HG03342 (cell line): ENCODE data around the gene PLEKHG3.

Experiments
- ATAC-seq: cut with Tn5 transposase; IDR thresholded peaks from one replicate; pipeline ENCODE4 v1.9.1; 2021; ENCODE audit warnings: mild to moderate bottlenecking, moderate library complexity; ENCODE audit not compliant: unreplicated experiment

Gene PLEKHG3

GRCh38 chr14:64777461-64777860 is 73.2 kb downstream of the PLEKHG3 start:
- ATAC-seq = no peak

- no peak for ATAC-seq
Observed at GRCh38 chr14:64778104-64778754, 74.0 kb downstream of the PLEKHG3 start.

GRCh38 chr14:64779472-64779871 is 75.2 kb downstream of the PLEKHG3 start:
- no peak for ATAC-seq

GRCh38 chr14:64782196-64782595 is 78.0 kb downstream of the PLEKHG3 start:
- ATAC-seq = no peak

GRCh38 chr14:64784006-64784405 is 79.8 kb downstream of the PLEKHG3 start:
- ATAC-seq = no peak

DNA sequence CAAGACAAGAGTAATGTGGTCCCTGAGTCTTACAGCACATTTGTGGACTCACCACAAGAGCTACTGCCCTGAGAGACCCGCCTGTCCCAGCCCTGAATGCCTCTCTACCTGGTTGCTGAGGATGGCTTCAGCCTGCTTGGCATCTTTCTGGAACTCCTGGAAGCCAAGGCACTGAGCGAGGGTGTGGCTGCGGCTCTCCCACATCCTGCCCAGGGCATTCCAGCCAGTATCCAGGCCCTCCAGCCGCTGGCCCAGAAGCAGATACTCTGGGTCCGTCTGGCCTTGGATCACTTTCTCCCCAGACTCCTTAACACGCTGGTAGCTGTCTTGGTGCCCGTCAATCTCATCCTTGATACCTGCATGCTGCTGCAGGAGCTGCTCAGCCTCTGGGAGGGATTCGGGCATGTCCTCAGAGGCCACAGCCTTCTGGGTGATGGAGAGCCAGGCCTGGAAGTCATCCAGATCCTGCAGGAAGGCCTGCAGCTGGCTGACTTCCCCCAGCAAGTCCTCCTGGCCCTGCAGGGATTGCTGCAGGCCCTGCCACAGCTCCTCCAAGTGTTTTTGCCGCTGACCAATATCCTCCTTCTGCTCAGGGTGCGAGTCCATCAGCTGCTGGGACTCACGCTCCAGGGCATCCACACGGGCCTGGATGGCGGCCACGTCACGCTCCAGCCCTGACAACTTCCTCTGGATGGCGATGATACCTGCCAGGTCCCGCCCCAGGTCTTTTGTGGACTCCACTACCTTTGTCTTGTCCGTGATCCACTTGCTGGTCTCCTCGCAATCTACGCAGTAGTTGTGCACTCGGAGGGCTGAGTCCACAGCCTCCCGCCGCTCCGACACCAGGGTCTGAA is 82.3 kb downstream of the PLEKHG3 start:
- no peak for ATAC-seq

DNA sequence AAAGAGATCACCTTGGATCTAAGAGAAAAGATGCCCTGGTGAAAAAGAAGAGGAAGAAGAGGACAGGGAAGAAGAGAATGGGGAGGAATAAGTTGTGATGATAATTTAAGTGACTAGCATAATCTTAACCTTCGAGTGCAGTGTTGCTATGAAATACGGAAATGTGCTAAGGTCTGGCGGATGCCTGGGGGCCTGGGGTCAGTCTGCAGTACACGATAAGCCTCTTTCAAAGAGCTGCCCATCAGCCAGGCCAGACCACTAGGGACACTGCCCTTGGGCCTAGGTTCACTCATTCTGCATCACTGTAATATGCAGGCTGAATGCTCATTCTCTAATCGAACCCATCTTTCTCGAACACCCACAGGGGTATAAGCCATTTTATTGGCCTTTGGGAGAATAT is 83.4 kb downstream of the PLEKHG3 start:
- ATAC-seq = no peak

DNA sequence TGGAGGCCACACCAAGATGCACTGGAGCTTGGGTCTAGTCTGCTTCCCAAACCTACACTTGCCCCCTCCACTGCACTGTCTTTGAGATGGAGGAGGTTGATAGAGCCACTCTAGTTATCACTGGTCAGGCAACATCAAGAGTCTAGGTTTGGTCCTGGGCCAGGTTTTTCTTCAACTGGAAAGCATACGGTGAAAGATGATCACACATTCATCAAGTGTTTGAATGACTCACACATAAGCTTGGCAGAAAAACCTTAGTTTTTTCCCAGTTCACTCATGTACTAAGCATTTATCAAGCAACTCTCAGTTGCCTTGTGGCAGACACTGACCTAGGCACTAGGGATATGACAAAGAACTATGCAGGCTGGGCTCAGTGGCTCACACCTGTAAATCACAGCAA is 84.5 kb downstream of the PLEKHG3 start:
- no peak for ATAC-seq

DNA sequence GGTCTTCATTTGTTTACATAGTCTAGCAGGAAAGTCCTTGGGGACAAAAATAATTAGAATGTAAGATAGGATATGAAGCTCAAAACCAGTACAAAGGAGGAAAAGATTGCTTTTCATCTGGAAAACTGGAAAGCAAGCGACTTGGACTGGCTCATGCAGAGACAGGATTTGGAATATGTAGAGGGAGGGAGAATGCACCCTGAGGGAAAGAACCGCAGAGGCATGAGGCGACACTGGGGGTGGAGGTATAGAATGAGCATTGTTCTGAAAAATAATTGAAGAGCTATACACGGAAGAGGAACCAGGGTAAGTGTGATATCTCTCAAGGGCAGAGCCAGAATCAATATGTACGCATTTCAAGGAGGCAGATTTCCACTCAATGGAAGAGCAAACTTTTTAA is 85.5 kb downstream of the PLEKHG3 start:
- no peak for ATAC-seq

GRCh38 chr14:64790478-64790877 is 86.3 kb downstream of the PLEKHG3 start:
- no peak for ATAC-seq

GRCh38 chr14:64792231-64792630 is 88.0 kb downstream of the PLEKHG3 start:
- no peak for ATAC-seq

DNA sequence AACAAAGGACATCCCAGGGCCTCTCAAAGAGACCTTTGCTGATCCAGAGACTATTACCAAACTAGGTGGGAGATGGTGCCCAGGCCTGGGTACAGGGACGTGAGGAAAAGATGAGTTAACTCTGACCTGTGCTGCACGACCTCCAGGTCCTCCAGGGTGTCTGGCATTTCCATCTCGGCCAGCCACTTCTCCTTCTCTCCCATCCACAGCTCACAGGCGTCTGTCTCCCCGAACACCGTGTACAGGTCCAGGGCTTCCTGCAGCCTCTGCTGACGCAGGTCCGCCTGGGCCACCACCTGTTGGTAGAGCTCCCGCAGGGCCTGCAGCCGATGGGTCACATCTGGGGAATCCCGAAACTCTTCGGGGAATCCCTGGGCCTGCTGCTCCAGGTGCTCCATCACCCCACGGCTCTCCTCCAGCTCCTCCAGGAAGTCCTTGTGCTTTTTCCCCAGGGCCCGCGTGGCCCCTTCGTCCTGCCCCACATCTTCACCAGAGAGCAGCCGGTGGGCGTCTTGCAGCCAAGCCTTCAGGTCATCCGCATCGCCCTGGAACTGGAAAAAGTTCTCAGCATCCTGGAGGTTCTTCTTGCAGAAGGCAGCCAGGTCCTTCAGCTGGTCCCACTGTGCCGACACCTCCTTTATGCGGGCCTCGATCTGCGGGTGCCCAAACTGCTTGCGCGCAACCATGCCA is 88.8 kb downstream of the PLEKHG3 start:
- no peak for ATAC-seq

DNA sequence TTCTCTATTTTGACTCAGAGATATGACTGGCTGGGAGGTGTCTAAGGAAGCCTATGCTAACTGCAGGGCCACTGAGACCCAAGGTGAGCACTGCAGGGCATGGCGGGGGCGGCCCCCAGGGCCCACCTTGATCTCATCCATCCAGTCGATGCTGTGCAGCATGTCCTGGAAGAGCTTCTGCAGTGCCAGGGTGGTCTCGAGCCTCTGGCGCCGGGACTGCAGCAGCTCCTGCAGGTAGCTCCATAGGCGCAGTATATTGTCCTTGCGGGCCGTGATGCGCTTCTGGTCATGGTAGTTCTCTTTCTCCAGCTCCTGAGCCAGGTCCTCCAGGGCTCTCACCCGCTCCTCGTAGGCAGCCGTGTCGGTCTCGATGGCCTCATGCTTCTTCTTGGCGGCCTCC is 91.0 kb downstream of the PLEKHG3 start:
- ATAC-seq = no peak

DNA sequence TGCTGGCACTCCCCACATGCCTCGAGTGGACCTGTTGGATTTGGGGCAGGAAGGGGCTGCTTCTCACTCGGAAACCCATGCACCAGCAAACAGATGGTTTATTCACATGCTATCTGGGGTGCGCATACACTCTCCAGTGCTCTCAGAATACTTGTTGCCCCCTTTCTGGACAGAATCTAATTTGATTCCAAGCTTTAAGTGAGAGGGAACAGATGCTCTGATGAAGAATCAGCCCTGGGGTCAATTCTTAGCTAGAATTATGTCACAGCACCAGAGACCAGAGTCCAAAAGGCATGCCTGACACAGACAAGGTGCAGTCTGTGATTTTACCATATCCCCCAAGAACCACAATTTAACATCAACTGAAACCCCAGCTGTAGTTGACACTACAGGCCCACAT is 91.7 kb downstream of the PLEKHG3 start:
- ATAC-seq = no peak

DNA sequence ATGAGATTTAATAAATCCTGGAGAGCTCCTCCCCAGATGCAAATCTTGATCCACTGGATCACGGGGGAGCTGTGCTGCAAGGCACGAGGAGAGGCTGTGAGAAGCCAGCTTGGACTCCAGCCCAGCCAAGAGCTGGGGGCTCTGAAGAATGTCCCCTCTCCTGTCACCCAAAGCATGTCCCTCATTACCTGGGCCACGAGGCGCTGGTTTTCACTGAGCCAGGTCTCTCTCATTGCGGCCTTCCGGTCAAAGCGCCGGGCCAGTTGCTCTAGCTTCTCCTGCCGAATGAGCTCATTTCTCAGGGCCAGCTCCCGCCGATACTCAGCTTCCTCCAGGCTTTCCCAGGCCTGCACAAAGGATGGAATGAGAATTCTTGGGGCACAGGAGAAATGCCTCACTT is 92.1 kb downstream of the PLEKHG3 start:
- ATAC-seq = no peak

DNA sequence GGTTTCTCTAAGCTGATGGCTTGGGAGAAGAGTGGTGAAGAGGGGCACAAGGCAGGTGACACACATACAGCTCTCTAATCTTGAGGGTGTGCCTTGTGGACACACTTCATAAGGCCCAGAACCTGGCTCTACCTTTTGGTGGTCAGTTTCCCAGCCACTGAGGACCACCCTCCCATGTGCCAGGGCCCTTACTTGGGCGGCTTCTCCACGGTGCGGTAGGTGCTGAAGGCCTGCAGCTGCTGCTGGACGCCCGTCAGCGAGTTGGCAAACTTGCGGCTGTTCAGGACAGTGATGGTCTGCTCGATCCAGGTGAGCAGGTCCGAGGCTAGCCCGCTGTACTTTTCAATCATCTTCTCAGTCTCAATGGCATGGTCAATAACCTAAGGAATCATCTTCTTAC is 95.3 kb downstream of the PLEKHG3 start:
- no peak for ATAC-seq
